ENCODE data around the gene LPCAT3. TPM values are rescaled to one million over a fixed set of nuclear protein-coding genes. Genes with fewer than 3 reads are reported as not detected.

LPCAT3 gene
- total RNA-seq, 1 donor from 2014 or later, result 40.2 TPM

GRCh38 chr12:7064516-7064915 lies 46.2 kb upstream of the LPCAT3 start:
- DNase-seq (ENCODE audit: low spot score), result no peak
- H3K27ac Mint-ChIP-seq (ENCODE audit: unreplicated experiment), result no peak overlapping the region
- H3K4me1 Mint-ChIP-seq (ENCODE audit: unreplicated experiment), result peaks cover 12% of the 10 kb centered on the region
- H3K9me3 Mint-ChIP-seq (ENCODE audit: unreplicated experiment), result no peaks in the 10 kb centered on the region
- TF ChIP-seq CTCF (IDR thresholded peaks at IDR 0.05; ENCODE audit: unreplicated experiment), result no peak
- peaks cover 3% of the 10 kb centered on the region for H3K27me3 Mint-ChIP-seq (ENCODE audit: unreplicated experiment)
- no peaks in the 10 kb centered on the region for H3K36me3 Mint-ChIP-seq (ENCODE audit: low read depth, unreplicated experiment)
- H3K4me3 Mint-ChIP-seq (ENCODE audit: unreplicated experiment), result no peak overlapping the region

- Mint-ChIP-seq H3K36me3 (ENCODE audit: low read depth, unreplicated experiment) (no peaks in the 10 kb centered on the region), H3K9me3 (ENCODE audit: unreplicated experiment) (no peaks in the 10 kb centered on the region), H3K4me3 (ENCODE audit: unreplicated experiment) (no peak overlapping the region), H3K27me3 (ENCODE audit: unreplicated experiment) (no peaks in the 10 kb centered on the region), H3K27ac (ENCODE audit: unreplicated experiment) (no peak overlapping the region), H3K4me1 (ENCODE audit: unreplicated experiment) (peaks cover 12% of the 10 kb centered on the region)
- TF ChIP-seq CTCF (IDR thresholded peaks at IDR 0.05; ENCODE audit: unreplicated experiment), result no peak
- DNase-seq (ENCODE audit: low spot score), result no peak
Measured at GRCh38 chr12:7061596-7061995, 43.3 kb upstream of the LPCAT3 start.

- Mint-ChIP-seq H3K4me1 (ENCODE audit: unreplicated experiment) (peaks cover 12% of the 10 kb centered on the region), H3K9me3 (ENCODE audit: unreplicated experiment) (no peaks in the 10 kb centered on the region), H3K27me3 (ENCODE audit: unreplicated experiment) (peaks cover 1% of the 10 kb centered on the region), H3K4me3 (ENCODE audit: unreplicated experiment) (no peak overlapping the region), H3K27ac (ENCODE audit: unreplicated experiment) (no peak overlapping the region), H3K36me3 (ENCODE audit: low read depth, unreplicated experiment) (no peaks in the 10 kb centered on the region)
- TF ChIP-seq CTCF (IDR thresholded peaks at IDR 0.05; ENCODE audit: unreplicated experiment), result no peak
- no peak for DNase-seq (ENCODE audit: low spot score)
Measured at GRCh38 chr12:7061138-7061537, 42.9 kb upstream of the LPCAT3 start.

- no peaks in the 10 kb centered on the region for H3K36me3 Mint-ChIP-seq (ENCODE audit: low read depth, unreplicated experiment)
- peaks cover 12% of the 10 kb centered on the region for H3K4me1 Mint-ChIP-seq (ENCODE audit: unreplicated experiment)
- peak; percentile 56 for DNase-seq (ENCODE audit: low spot score)
- peaks cover 2% of the 10 kb centered on the region for H3K27me3 Mint-ChIP-seq (ENCODE audit: unreplicated experiment)
- no peak for TF ChIP-seq CTCF (IDR thresholded peaks at IDR 0.05; ENCODE audit: unreplicated experiment)
- H3K4me3 Mint-ChIP-seq (ENCODE audit: unreplicated experiment), result no peak within 1 kb of the TSS
- H3K9me3 Mint-ChIP-seq (ENCODE audit: unreplicated experiment), result no peaks in the 10 kb centered on the region
- no peak within 1 kb of the TSS for H3K27ac Mint-ChIP-seq (ENCODE audit: unreplicated experiment)
Measured at GRCh38 chr12:7060353-7060954, 42.2 kb upstream of the LPCAT3 start, which contains the start of gene C1S. Gene C1S (plus strand): TSS chr12:7060718. CDS start chr12:7061913, 1,195 bp downstream.

- Mint-ChIP-seq H3K27ac (ENCODE audit: unreplicated experiment) (no peak overlapping the region), H3K9me3 (ENCODE audit: unreplicated experiment) (no peaks in the 10 kb centered on the region), H3K36me3 (ENCODE audit: low read depth, unreplicated experiment) (no peaks in the 10 kb centered on the region), H3K4me3 (ENCODE audit: unreplicated experiment) (no peak overlapping the region), H3K27me3 (ENCODE audit: unreplicated experiment) (peaks cover 2% of the 10 kb centered on the region), H3K4me1 (ENCODE audit: unreplicated experiment) (peaks cover 12% of the 10 kb centered on the region)
- no peak for DNase-seq (ENCODE audit: low spot score)
- no peak for TF ChIP-seq CTCF (IDR thresholded peaks at IDR 0.05; ENCODE audit: unreplicated experiment)
Measured at GRCh38 chr12:7059780-7060179, 41.5 kb upstream of the LPCAT3 start.

Measured in endothelial cell (in vitro differentiated cells).